ENCODE results near the gene RAB12.

RAB12 gene

DNA sequence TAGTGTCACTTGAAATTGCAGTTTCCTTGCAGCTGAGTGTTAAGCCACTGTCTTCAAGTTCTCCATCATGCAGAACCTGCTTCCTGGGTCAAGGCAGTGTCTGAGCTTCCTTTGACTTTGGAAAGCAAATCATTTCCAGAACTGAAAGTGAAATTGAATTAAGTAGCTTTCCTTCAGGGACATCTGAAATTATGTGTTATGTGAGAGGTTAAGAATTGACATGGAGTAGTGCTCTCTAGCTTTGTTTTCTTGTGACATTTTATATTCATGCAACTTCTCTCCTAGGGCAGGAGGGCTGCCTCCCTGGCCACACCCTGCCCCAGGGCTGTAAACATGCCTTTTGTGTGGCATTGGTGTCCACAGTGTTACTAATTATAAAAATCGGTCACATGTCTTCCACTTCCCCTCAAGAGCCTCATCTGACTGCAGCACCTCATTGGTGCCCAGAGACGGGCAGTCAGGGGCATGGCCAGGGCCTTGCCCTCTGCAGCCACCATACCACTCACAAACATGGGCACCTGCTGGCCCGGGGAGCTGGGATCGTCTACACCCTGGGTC is 14.4 kb downstream of the RAB12 start:
- Histone ChIP-seq H3K27me3 (ENCODE audit: insufficient read depth, low read depth, severe bottlenecking) (no peaks in the 10 kb centered on the region), H3K4me3 (ENCODE audit: low read depth, low read length) (no peak overlapping the region), H3K36me3 (peaks cover 24% of the 10 kb centered on the region), H3K27ac (no peak overlapping the region), H3K9me3 (ENCODE audit: severe bottlenecking) (no peaks in the 10 kb centered on the region)
- no peak for DNase-seq
- TF ChIP-seq CTCF (IDR thresholded peaks at IDR 0.05; ENCODE audit: low read depth, low read length) = no peak

DNA sequence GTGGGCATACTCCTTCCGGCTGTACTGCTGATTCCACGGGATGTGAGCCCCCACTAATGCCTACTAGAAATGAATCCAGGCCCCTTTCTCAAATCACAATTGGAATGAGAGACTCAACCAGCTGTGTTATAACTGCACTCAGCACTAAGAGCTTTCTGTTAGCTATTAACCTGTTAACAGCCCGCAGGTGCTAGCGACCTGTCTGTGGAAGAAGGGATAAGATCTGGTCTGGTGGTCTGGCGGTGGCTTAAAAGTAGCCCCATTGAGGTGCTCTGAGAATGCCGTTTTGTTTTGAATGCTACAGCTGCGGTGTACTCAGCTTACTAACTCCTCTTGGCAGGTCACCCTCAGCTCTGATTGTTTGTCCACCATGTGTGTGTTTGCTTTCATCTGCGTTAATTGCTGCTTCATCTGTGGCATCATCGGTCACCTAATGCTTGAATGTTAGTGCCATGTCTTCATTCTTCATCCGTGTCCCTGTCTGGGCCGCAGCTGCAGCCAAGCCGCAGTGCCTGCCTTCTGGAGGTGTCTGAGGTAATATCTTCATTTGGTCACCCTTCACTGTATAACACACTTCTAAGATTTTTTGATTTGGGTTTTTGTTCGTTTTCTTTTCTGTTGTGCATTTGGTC is 16.3 kb downstream of the RAB12 start:
- TF ChIP-seq CTCF (IDR thresholded peaks at IDR 0.05; ENCODE audit: low read depth, low read length) = no peak
- DNase-seq = no peak
- Histone ChIP-seq H3K9me3 (ENCODE audit: severe bottlenecking) (no peaks in the 10 kb centered on the region), H3K27me3 (ENCODE audit: insufficient read depth, low read depth, severe bottlenecking) (no peaks in the 10 kb centered on the region), H3K4me3 (ENCODE audit: low read depth, low read length) (no peak overlapping the region), H3K27ac (no peak overlapping the region), H3K36me3 (peaks cover 37% of the 10 kb centered on the region)

DNA sequence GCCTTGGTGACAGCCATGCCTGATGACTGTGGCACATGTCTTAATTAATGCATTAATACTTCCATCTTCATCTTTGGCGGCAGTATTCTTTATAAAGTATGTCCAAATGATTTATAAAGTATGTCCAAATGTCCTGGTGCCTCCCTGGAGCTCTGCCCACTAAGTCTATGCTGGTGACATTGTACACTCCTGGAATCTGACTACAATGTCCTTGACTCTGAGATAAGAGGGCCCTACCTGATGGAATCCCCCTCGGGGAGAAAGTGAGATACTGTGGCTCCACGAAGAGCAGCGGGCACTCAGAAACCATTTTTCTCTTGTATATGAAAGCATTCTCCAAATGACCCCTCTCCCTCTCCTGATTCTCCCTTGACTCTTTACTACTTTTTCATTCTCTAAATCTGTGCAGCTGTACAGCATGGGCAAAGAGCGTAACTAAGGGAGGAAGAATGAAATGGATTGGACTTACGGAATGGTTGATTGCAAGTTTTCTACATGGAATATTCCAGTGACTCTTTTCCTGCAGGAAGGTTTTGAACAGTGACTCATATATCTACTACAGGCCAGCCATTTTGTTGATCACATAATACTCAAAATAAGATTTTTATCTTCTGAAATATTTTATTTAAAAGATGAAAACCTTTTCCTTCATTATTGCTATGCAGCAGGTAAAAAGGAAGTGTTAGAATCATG is 17.3 kb downstream of the RAB12 start:
- TF ChIP-seq CTCF (IDR thresholded peaks at IDR 0.05; ENCODE audit: low read depth, low read length) = no peak
- no peaks in the 10 kb centered on the region for H3K9me3 ChIP-seq (ENCODE audit: severe bottlenecking)
- H3K27ac ChIP-seq = no peak overlapping the region
- DNase-seq = no peak
- H3K4me3 ChIP-seq (ENCODE audit: low read depth, low read length) = no peak overlapping the region
- no peaks in the 10 kb centered on the region for H3K27me3 ChIP-seq (ENCODE audit: insufficient read depth, low read depth, severe bottlenecking)
- H3K36me3 ChIP-seq = peaks cover 42% of the 10 kb centered on the region

- no peak for TF ChIP-seq CTCF (IDR thresholded peaks at IDR 0.05; ENCODE audit: low read depth, low read length)
- DNase-seq = no peak
- no peak overlapping the region for H3K4me3 ChIP-seq (ENCODE audit: low read depth, low read length)
- no peaks in the 10 kb centered on the region for H3K27me3 ChIP-seq (ENCODE audit: insufficient read depth, low read depth, severe bottlenecking)
- H3K27ac ChIP-seq = no peak overlapping the region
- no peaks in the 10 kb centered on the region for H3K9me3 ChIP-seq (ENCODE audit: severe bottlenecking)
- H3K36me3 ChIP-seq = peaks cover 43% of the 10 kb centered on the region
Observed at GRCh38 chr18:8627107-8627472, 17.9 kb downstream of the RAB12 start.

DNA sequence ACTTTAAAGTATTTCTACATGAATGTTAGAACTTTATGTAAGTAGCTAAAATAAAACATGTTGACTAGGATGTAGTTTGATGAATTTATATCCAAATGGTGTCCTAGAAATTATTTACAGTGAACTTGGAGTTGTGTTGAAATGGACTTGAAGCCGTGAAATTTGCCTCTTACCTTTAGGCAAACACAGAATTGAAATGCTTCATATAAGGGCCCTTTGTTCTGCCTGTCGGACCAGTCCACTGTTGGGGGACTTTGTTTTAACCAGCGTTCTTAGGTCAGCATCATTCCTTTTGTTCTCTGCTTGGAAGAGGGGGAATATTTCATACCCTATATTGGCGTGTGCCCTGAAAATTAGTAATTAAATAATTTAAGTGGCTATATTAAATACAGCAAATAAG is 18.3 kb downstream of the RAB12 start:
- Histone ChIP-seq H3K4me3 (ENCODE audit: low read depth, low read length) (no peak overlapping the region), H3K36me3 (peaks cover 43% of the 10 kb centered on the region), H3K27ac (no peak overlapping the region), H3K9me3 (ENCODE audit: severe bottlenecking) (no peaks in the 10 kb centered on the region), H3K27me3 (ENCODE audit: insufficient read depth, low read depth, severe bottlenecking) (no peaks in the 10 kb centered on the region)
- no peak for DNase-seq
- TF ChIP-seq CTCF (IDR thresholded peaks at IDR 0.05; ENCODE audit: low read depth, low read length) = no peak
